ENCODE results near the gene RABGAP1L.

GRCh38 chr1:174479281-174479680 lies 320.0 kb downstream of the RABGAP1L start:
- TF ChIP-seq, protein P1, sequence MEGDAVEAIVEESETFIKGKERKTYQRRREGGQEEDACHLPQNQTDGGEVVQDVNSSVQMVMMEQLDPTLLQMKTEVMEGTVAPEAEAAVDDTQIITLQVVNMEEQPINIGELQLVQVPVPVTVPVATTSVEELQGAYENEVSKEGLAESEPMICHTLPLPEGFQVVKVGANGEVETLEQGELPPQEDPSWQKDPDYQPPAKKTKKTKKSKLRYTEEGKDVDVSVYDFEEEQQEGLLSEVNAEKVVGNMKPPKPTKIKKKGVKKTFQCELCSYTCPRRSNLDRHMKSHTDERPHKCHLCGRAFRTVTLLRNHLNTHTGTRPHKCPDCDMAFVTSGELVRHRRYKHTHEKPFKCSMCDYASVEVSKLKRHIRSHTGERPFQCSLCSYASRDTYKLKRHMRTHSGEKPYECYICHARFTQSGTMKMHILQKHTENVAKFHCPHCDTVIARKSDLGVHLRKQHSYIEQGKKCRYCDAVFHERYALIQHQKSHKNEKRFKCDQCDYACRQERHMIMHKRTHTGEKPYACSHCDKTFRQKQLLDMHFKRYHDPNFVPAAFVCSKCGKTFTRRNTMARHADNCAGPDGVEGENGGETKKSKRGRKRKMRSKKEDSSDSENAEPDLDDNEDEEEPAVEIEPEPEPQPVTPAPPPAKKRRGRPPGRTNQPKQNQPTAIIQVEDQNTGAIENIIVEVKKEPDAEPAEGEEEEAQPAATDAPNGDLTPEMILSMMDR (IDR thresholded peaks at IDR 0.05 in 2 of 3, conservative IDR thresholded peaks at IDR 0.05 in 1 of 3; ENCODE audit: borderline replicate concordance in 1 of 3, insufficient read depth in 1 of 3, low read depth in 2 of 3, low read length in 2 of 3), result no peak
- TF ChIP-seq POLR2A (IDR thresholded peaks at IDR 0.05; ENCODE audit: borderline replicate concordance, extremely low read depth, insufficient read depth, insufficient read length) (no peak), EZH2 (IDR thresholded peaks at IDR 0.05) (no peak), REST (IDR thresholded peaks at IDR 0.05; ENCODE audit: low read depth) (no peak), POLR2AphosphoS5 (IDR thresholded peaks at IDR 0.05; ENCODE audit: low read depth, low read length) (no peak), MAX (IDR thresholded peaks at IDR 0.05) (no peak), ZFX (IDR thresholded peaks at IDR 0.05) (no peak), ZBTB33 (IDR thresholded peaks at IDR 0.05; ENCODE audit: extremely low read depth, insufficient replicate concordance, low read length) (no peak), YY1 (IDR thresholded peaks at IDR 0.05; ENCODE audit: extremely low read depth, insufficient replicate concordance, low read depth, low read length) (no peak), RAD21 (IDR thresholded peaks at IDR 0.05; ENCODE audit: low read depth) (no peak), SIN3A (IDR thresholded peaks at IDR 0.05; ENCODE audit: low read depth) (no peak), CBX3 (IDR thresholded peaks at IDR 0.05; ENCODE audit: low read depth) (no peak), EZH2phosphoT487 (IDR thresholded peaks at IDR 0.05; ENCODE audit: borderline replicate concordance) (no peak)

Measured in HCT116 (cell line).